ENCODE results near the gene KCNQ1OT1. TPM values are rescaled to one million over a fixed set of nuclear protein-coding genes. Genes with fewer than 3 reads are reported as not detected.
A peak's percentile ranks its signal among the peaks of the same experiment; 100 is the strongest.

The KCNQ1OT1 gene
- total RNA-seq, 2 experiments from 2014 or later, result 0.19 to 0.22 TPM

- peaks cover 9% of the 10 kb centered on the region for H3K4me1 Mint-ChIP-seq
- peak overlapping the region; percentile 77 for H3K4me3 Mint-ChIP-seq
- no peak overlapping the region for H3K27ac Mint-ChIP-seq
- H3K36me3 Mint-ChIP-seq (ENCODE audit: low read depth), result peaks cover 9% of the 10 kb centered on the region
- no peaks in the 10 kb centered on the region for H3K9me3 Mint-ChIP-seq
- peaks cover 5% of the 10 kb centered on the region for H3K27me3 Mint-ChIP-seq
- ChIA-PET CTCF (no interaction called here), POLR2A (no interaction called here)
- no peak for DNase-seq
Observed at GRCh38 chr11:2698386-2699184, 1.2 kb downstream of the KCNQ1OT1 start.

DNA sequence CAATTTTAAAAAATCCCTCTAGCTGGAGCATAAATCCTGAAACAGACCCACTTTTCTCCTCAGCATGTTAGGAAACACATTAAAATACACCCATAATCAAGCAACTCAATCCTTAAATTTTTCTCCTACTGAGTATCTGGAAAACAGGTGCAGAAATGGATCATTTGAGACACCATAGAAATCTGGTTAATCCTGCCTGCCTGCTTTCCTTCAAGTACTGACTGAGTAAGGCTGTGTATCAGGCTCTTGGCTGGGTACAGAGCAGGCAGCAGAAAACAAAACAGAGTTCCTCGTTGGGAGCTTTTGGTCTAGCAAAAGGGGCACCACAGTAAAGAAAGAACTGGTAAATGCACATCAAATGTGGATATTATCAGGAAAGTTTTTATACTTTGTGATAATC lies 1.9 kb downstream of the KCNQ1OT1 start:
- no peak for DNase-seq
- H3K36me3 Mint-ChIP-seq (ENCODE audit: low read depth), result peaks cover 9% of the 10 kb centered on the region
- no peak overlapping the region for H3K4me3 Mint-ChIP-seq
- peaks cover 9% of the 10 kb centered on the region for H3K4me1 Mint-ChIP-seq
- peaks cover 5% of the 10 kb centered on the region for H3K27me3 Mint-ChIP-seq
- H3K27ac Mint-ChIP-seq, result no peak overlapping the region
- POLR2A ChIA-PET, result no interaction called here
- CTCF ChIA-PET, result no interaction called here
- no peaks in the 10 kb centered on the region for H3K9me3 Mint-ChIP-seq

DNA sequence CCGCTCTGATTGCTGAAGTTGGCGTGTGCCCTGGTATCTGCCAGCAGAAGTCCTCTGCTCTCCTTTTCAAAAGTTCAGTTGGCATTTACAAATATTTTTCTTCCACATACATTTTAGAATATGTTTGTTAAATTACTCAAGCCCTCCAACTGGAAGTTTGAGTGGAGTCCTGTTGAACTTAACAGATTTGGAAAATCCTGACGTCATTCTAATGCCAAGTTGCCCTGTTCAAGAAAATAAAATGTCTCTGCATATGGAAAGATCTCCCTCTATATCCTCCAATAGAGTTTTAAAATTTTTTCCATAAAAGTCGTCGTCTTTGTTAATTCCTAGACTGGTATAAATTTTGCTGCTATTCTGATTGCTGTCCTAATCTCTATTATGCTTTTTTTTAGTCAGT lies 3.3 kb downstream of the KCNQ1OT1 start:
- Mint-ChIP-seq H3K4me3 (no peak overlapping the region), H3K36me3 (ENCODE audit: low read depth) (peaks cover 9% of the 10 kb centered on the region), H3K4me1 (peaks cover 9% of the 10 kb centered on the region), H3K27ac (no peak overlapping the region), H3K27me3 (peaks cover 5% of the 10 kb centered on the region), H3K9me3 (no peaks in the 10 kb centered on the region)
- ChIA-PET CTCF (no interaction called here), POLR2A (no interaction called here)
- no peak for DNase-seq

DNA sequence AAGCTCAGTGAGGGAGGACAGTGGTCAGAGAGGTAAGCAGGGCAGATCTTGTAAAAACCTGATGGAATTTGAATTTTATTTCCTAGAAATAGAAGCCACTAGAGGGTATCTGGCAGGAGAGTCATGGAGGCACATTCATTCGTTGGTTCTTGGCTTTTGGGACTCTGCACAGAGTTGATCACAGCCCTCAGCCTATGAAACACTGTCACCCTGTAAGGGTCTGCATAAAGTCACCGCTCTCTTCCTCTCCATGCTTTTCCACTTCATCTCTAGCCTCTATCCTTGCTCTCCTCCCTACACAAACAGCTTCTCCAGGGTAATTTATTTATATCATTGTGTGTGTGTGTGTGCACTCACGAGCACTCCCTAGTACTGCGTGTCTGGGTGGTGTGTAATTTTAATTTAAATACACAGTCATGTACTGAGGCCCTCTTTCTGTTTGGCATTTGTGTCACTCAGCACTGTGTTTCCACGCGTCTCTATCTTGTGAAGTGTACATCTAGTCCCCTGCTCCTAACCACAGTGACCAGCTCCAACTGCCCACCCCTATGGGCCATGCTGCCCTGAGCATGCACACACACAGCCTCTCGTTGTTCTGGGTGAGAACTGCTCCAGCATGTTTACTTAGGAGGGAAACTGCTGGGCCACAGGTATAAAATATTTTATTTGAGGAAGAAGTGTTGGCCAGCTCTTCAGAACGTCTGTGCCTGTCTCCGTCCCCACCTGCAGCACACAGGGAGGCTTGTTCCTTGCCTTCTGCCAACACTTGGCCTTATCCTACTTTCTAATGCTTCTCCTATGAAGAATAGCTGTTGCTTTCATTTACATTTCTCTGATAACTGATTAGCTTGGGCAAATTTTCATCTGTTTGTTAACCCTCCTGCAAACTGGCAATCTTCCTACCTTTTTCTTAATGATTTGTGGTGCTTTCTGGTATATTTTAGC lies 4.5 kb downstream of the KCNQ1OT1 start:
- CTCF ChIA-PET, result interaction anchor here (0.6 to 1.7 kb wide), 2 partner anchors 8 to 151 kb away, joined by 3 to 5 read pairs; no protein-coding TSS in a partner anchor
- H3K4me1 Mint-ChIP-seq, result peaks cover 9% of the 10 kb centered on the region
- no peak for DNase-seq

DNA sequence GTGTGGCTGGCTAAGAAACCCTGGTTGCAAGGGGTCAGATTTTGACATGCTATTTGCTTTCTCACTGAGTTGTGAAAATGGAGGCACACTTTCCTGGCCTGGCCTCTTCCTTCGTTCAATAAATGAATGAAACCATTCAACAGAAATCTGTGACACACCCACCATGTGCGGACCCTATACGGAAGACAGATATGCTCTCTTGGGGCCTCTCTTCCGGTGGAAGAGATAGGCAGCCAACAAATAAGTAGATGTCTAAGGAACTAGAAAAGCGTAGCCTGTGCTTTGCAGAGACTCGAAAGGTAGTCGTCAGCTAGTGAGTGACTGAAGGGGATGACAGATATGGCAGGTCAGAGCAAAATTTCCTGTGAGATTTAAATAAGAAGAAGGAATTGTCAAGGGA lies 5.3 kb downstream of the KCNQ1OT1 start:
- peaks cover 5% of the 10 kb centered on the region for H3K27me3 Mint-ChIP-seq
- H3K9me3 Mint-ChIP-seq, result no peaks in the 10 kb centered on the region
- H3K4me3 Mint-ChIP-seq, result no peak overlapping the region
- peaks cover 9% of the 10 kb centered on the region for H3K36me3 Mint-ChIP-seq (ENCODE audit: low read depth)
- H3K27ac Mint-ChIP-seq, result no peak overlapping the region
- DNase-seq, result no peak
- H3K4me1 Mint-ChIP-seq, result peaks cover 9% of the 10 kb centered on the region
- CTCF ChIA-PET, result interaction anchor here (1.7 kb wide), 1 partner anchor 9 kb away, joined by 5 read pairs; no protein-coding TSS in a partner anchor
- POLR2A ChIA-PET, result no interaction called here

More for the DNA sequence above, 4.5 kb downstream of the KCNQ1OT1 start:
- H3K27ac Mint-ChIP-seq, result no peak overlapping the region
- peaks cover 5% of the 10 kb centered on the region for H3K27me3 Mint-ChIP-seq
- H3K4me3 Mint-ChIP-seq, result no peak overlapping the region
- H3K36me3 Mint-ChIP-seq (ENCODE audit: low read depth), result peaks cover 9% of the 10 kb centered on the region
- POLR2A ChIA-PET, result no interaction called here
- H3K9me3 Mint-ChIP-seq, result no peaks in the 10 kb centered on the region

GRCh38 chr11:2693271-2694261 lies 6.2 kb downstream of the KCNQ1OT1 start:
- no peak for DNase-seq
- ChIA-PET POLR2A (no interaction called here), CTCF (interaction anchor here (1.7 kb wide), 1 partner anchor 10 kb away, joined by 5 read pairs; no protein-coding TSS in a partner anchor)
- peaks cover 4% of the 10 kb centered on the region for H3K27me3 Mint-ChIP-seq
- H3K4me3 Mint-ChIP-seq, result no peak overlapping the region
- no peaks in the 10 kb centered on the region for H3K9me3 Mint-ChIP-seq
- H3K36me3 Mint-ChIP-seq (ENCODE audit: low read depth), result peaks cover 4% of the 10 kb centered on the region
- H3K4me1 Mint-ChIP-seq, result peaks cover 4% of the 10 kb centered on the region
- no peak overlapping the region for H3K27ac Mint-ChIP-seq

DNA sequence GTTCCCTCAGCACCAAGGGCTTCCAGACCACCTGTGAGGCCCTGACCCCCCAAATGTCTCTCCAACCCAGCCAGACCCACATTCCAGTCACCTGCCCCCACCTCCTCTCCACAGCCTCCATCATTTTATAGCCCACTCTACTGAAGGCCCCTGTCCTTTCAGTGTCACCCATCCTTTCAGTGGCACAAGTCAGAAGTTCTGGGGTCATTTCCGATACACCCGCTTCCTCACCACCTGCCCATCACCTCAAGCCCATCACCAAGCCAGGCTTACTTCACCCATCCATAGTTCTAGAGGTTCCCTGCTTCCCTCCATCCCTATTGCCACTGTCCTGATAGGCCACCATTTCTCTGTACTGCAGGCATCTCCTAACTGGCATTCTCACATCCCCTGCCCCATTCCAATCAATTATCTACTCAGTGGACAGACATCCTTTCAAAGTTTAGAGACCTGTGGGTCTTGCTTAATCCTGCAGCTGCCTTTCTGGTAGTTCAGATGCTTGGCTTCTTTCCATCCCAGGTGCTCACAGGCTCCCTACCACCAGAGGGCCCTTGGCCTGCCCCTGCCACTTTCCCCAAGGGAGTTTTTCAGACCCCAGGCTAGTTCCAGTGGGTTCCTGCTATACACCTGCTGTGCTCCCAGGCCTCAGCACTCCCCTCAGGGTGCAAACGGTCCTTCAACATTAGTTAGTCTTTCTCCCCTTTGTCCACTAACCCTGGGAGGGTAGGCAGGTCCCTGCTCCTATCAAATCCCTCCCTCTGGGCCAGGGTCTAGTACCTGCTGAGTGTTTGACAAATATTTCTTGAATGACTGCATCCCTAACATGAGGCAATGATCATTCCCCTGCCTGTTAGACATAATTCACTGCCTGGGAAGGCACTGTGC lies 7.6 kb downstream of the KCNQ1OT1 start:
- no peaks in the 10 kb centered on the region for H3K36me3 Mint-ChIP-seq (ENCODE audit: low read depth)
- H3K27ac Mint-ChIP-seq, result no peak overlapping the region
- H3K4me1 Mint-ChIP-seq, result no peaks in the 10 kb centered on the region
- DNase-seq, result no peak
- ChIA-PET POLR2A (no interaction called here), CTCF (interaction anchor here (1.3 kb wide), 1 partner anchor 18 kb away, joined by 4 read pairs; no protein-coding TSS in a partner anchor)
- H3K9me3 Mint-ChIP-seq, result no peaks in the 10 kb centered on the region
- no peaks in the 10 kb centered on the region for H3K27me3 Mint-ChIP-seq
- no peak overlapping the region for H3K4me3 Mint-ChIP-seq

DNA sequence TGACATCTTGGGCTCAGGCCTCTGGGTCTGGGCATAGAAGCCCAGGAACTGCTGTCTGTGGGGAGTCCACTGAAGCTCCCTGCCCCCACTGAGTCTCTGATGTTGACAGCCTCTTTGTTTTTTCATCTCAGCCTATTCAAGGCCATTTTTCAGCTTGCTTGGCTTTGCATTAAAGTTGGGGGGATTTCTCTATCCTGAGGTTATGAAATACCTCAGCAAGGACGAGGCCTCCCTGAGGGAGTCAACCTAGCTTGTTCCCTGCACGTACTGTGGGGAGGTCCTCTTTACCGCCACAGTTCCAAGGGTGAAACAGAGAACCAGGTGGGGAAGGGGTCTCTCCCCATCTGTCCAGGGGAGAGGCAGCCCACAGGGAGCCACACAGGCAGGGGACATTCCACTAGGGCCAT lies 8.4 kb downstream of the KCNQ1OT1 start:
- Mint-ChIP-seq H3K4me3 (no peak overlapping the region), H3K36me3 (ENCODE audit: low read depth) (no peaks in the 10 kb centered on the region), H3K9me3 (no peaks in the 10 kb centered on the region), H3K27ac (no peak overlapping the region), H3K4me1 (no peaks in the 10 kb centered on the region), H3K27me3 (no peaks in the 10 kb centered on the region)
- DNase-seq, result no peak
- ChIA-PET CTCF (interaction anchor here (0.7 to 1.3 kb wide), 2 partner anchors 17 to 31 kb away, joined by 3 to 4 read pairs; no protein-coding TSS in a partner anchor), POLR2A (no interaction called here)

DNA sequence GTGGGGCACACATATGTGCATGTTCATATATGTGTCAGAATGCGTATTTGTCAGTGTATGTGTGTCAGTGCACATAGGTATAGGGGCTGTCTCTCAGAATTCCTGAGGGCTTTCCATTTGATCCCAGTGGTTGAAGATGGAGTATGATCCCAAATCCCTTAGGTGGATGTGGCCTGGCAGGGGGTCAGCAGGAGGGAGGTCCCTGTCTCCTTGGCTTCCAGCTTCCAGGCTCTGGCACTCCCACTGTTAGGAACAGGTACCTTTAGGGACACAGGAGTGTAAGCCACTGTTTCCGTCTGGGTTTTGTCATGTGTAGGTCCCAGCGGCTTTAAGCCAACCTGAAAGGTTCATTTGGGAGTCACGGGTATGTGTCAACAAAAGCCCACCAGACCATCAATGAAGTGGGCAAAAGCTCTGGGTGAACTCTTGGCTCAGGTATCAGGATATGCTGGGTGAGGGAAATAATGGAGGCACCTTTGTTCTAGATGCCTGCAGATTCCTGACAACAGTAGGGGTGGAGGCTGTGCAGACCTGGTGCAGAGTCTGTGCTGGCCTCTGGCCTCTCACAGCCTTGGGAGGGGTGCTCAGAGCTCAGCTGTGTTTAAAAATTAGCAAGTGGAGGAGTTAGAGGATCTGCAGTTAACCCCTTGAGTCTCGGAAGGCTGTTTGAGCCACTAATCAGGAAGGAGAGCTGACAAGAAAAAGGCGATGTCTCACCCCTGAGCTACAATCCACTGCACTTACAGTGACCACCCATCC lies 9.0 kb downstream of the KCNQ1OT1 start:
- POLR2A ChIA-PET, result no interaction called here
- H3K27ac Mint-ChIP-seq, result no peak overlapping the region
- H3K4me1 Mint-ChIP-seq, result no peaks in the 10 kb centered on the region
- H3K4me3 Mint-ChIP-seq, result no peak overlapping the region
- DNase-seq, result no peak
- no peaks in the 10 kb centered on the region for H3K27me3 Mint-ChIP-seq
- CTCF ChIA-PET, result interaction anchor here (0.7 to 1.3 kb wide), 2 partner anchors 17 to 30 kb away, joined by 3 to 4 read pairs; no protein-coding TSS in a partner anchor
- H3K9me3 Mint-ChIP-seq, result no peaks in the 10 kb centered on the region
- no peaks in the 10 kb centered on the region for H3K36me3 Mint-ChIP-seq (ENCODE audit: low read depth)

- no peaks in the 10 kb centered on the region for H3K36me3 Mint-ChIP-seq (ENCODE audit: low read depth)
- no peak overlapping the region for H3K4me3 Mint-ChIP-seq
- ChIA-PET POLR2A (no interaction called here), CTCF (no interaction called here)
- no peak for DNase-seq
- no peaks in the 10 kb centered on the region for H3K4me1 Mint-ChIP-seq
- no peaks in the 10 kb centered on the region for H3K27me3 Mint-ChIP-seq
- H3K9me3 Mint-ChIP-seq, result no peaks in the 10 kb centered on the region
- H3K27ac Mint-ChIP-seq, result no peak overlapping the region
Observed at GRCh38 chr11:2689651-2690575, 9.9 kb downstream of the KCNQ1OT1 start.

All from activated CD4-positive, alpha-beta T cell treated with anti-CD3 and anti-CD28 coated beads, Interleukin-2, amount 10 ng/mL, durations not matched to agents 7 days and 5 days (primary cell).